ENCODE data around the gene PAQR7. TPM values are rescaled to one million over a fixed set of nuclear protein-coding genes. Genes with fewer than 3 reads are reported as not detected.

PAQR7 gene
- total RNA-seq, 2 donors from 2014 or later: 3.0 to 4.4 TPM

DNA sequence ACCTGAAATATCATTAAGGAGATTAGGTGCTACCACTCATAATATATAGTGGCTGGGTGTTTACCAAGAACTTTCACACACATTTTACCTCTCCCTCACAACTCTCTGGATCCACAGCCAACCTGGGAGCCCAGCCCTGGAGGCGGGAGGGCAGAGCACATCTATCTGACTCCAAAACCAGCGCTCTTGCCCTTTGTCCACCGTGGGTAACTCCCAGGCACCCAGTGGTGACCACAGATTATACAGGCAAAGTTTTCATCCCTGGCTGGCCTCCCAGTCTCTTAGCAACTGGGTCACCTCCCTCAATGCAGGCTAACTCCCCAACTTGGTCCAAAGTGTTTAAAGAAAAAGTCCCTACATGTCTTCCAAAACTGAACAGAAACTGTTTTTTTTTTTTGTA, 2.4 kb downstream of the PAQR7 start:
- Histone ChIP-seq H3K36me3 (replicated peaks in 1 of 2; ENCODE audit: insufficient read depth in 1 of 2, low read depth in 2 of 2) (no peaks in the 10 kb centered on the region), H3K27ac (peak overlapping the region in 3 of 4 donors; percentile 68 to 84 (median 82)), H3K4me3 (no peak overlapping the region), H3K9me3 (no peaks in the 10 kb centered on the region), H3K4me1 (peaks cover 83% of the 10 kb centered on the region), H3K27me3 (no peaks in the 10 kb centered on the region)
- TF ChIP-seq, protein P1, sequence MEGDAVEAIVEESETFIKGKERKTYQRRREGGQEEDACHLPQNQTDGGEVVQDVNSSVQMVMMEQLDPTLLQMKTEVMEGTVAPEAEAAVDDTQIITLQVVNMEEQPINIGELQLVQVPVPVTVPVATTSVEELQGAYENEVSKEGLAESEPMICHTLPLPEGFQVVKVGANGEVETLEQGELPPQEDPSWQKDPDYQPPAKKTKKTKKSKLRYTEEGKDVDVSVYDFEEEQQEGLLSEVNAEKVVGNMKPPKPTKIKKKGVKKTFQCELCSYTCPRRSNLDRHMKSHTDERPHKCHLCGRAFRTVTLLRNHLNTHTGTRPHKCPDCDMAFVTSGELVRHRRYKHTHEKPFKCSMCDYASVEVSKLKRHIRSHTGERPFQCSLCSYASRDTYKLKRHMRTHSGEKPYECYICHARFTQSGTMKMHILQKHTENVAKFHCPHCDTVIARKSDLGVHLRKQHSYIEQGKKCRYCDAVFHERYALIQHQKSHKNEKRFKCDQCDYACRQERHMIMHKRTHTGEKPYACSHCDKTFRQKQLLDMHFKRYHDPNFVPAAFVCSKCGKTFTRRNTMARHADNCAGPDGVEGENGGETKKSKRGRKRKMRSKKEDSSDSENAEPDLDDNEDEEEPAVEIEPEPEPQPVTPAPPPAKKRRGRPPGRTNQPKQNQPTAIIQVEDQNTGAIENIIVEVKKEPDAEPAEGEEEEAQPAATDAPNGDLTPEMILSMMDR (IDR thresholded peaks at IDR 0.05): no peak
- no peak for TF ChIP-seq POLR2A (IDR thresholded peaks at IDR 0.05)
- ATAC-seq (no peak), DNase-seq (peak in 1 of 4 donors; percentile 35)
- WGBS, 2 donors: 53% methylated on average over 3 of the region's 3 CpGs
- intact Hi-C loops (cut with DNase I): no loop called here

DNA sequence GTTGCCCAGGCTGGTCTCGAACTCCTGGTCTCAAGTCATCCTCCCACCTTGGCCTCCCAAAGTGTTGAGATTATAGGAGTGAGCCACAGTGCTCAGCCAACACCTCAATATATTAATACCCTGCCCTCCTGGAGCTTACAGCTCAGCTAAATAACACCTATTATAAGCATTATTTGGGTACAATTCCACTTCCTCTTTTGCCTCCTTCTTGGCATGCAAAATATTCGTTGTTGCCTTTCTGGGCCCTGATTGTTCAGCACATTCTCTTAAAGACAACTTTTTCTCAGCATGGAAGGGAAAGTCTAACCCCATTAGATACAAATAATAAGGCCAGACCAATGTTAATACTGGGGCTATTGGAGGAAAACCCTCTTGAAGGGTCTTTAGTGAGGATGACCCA, 2.8 kb downstream of the PAQR7 start:
- Histone ChIP-seq H3K4me3 (no peak overlapping the region), H3K36me3 (replicated peaks in 1 of 2; ENCODE audit: insufficient read depth in 1 of 2, low read depth in 2 of 2) (no peaks in the 10 kb centered on the region), H3K4me1 (peaks cover 87% of the 10 kb centered on the region), H3K9me3 (no peaks in the 10 kb centered on the region), H3K27ac (peak overlapping the region in 3 of 4 donors; percentile 68 to 84 (median 82)), H3K27me3 (no peaks in the 10 kb centered on the region)
- 50 to 53% methylated on average over 2 of the region's 2 CpGs for WGBS, 2 donors
- no peak for TF ChIP-seq POLR2A (IDR thresholded peaks at IDR 0.05)
- TF ChIP-seq, protein P1 (IDR thresholded peaks at IDR 0.05): no peak
- ATAC-seq: no peak
- DNase-seq: no peak
- intact Hi-C loops (cut with DNase I): no loop called here

DNA sequence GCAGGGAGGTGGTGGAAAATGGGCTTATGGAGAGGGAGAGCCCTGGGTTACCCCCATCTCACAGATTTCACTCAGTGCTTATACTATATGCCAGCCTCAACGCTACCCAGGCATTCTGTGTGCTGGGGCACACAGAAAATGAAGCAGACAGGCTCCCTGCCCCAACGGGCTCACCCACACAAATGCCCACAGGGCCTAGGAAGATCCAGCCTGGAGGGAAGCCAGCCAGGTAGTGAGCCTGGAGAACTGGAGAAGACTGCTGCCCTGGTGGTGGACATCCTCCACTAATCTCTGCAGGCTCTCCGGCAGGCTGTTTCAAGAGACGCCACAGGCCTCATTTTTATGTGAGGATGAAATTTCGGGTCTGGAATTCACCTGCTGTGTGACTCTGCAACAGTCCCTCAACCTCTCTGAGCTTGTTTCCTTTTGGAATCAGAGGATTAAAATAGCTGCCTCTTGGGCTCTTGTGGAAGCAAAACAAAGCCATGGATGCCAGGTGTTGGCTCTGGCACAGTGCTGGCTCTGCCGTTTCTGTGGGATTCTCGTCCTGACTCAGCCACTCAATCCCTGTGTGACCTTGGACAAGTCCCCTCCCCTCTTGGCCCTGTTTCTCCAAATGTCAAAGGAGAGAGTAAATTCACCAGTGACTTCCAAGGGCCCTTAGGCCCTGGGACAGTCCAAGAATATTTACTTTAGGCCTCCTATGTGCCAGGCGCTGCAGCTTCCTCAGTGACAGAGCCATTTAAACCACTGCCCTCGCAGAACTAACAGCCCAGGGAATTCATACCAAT, 3.6 kb downstream of the PAQR7 start:
- peak; percentile 88 to 96 (median 94) for DNase-seq
- Histone ChIP-seq H3K4me1 (peaks cover 96% of the 10 kb centered on the region), H3K27ac (peak overlapping the region; percentile 35 to 84 (median 75)), H3K4me3 (no peak overlapping the region), H3K27me3 (no peaks in the 10 kb centered on the region), H3K36me3 (replicated peaks in 1 of 2; ENCODE audit: insufficient read depth in 1 of 2, low read depth in 2 of 2) (no peaks in the 10 kb centered on the region), H3K9me3 (no peaks in the 10 kb centered on the region)
- TF ChIP-seq POLR2A (IDR thresholded peaks at IDR 0.05): peak in 1 of 3 donors; percentile 23
- TF ChIP-seq, protein P1 (IDR thresholded peaks at IDR 0.05): no peak
- 19 to 37% methylated on average over 8 to 9 of the region's 9 CpGs for WGBS, 2 donors
- intact Hi-C loops (cut with DNase I): no loop called here
- peak; percentile 68 for ATAC-seq

DNA sequence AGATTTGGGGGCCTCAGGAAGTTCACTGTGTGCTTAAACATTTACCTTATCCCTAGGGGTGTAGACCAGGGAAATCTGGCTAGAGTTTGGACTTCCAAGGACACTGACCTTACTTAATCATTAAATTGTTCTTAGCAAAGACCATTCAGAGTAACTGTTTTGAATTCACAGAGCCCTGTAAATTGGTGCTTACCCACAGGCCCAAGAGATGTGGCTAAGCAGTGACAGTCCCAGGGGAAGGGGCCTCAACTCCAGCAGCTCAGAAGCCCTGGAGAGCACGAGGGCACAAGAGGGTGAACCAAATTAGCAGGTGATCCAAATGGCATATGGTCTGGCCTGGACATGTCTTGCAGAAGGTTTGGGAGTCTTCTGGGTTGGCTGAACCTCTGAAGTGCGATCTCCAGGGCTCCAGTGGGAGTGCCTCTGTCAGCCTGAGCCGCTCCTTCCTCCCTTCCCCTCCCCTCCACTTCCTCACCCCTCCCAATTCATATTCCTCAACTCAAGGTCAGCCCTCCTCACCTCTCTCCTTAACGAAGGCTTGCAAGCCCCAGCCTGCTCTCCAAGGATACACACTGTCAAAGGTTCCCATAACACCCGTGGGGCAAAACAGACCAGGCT, 4.3 kb downstream of the PAQR7 start:
- H3K4me3 ChIP-seq: no peak overlapping the region
- H3K27ac ChIP-seq: peak overlapping the region; percentile 35 to 84 (median 75)
- no peaks in the 10 kb centered on the region for H3K36me3 ChIP-seq (replicated peaks in 1 of 2; ENCODE audit: insufficient read depth in 1 of 2, low read depth in 2 of 2)
- 10 to 12% methylated on average over 4 to 5 of the region's 5 CpGs for WGBS, 2 donors
- intact Hi-C loops (cut with DNase I): no loop called here
- H3K9me3 ChIP-seq: no peaks in the 10 kb centered on the region
- peaks cover 97% of the 10 kb centered on the region for H3K4me1 ChIP-seq
- TF ChIP-seq, protein P1 (IDR thresholded peaks at IDR 0.05): no peak
- TF ChIP-seq POLR2A (IDR thresholded peaks at IDR 0.05): no peak
- no peak for ATAC-seq
- no peaks in the 10 kb centered on the region for H3K27me3 ChIP-seq
- peak in 3 of 4 donors; percentile 32 to 54 (median 38) for DNase-seq
